Muscle of arm (tissue), 14 donors: ENCODE results near the gene ACTL6A. TPM values are rescaled to one million over a fixed set of nuclear protein-coding genes. Genes with fewer than 3 reads are reported as not detected.
"Not testable (repeated sequence)": the region's sequence is repeated elsewhere in the genome, so short reads cannot be mapped to it uniquely, and the experiment has no call there.

Source experiments
- DNase-seq: peaks from one replicate; pipeline ENCODE4 v3.0.0-alpha.2; 2013
- long read RNA-seq, 11 donors: transcript quantifications; one replicate each; lab custom pipeline, GENCODE V29; 2026
- polyA plus RNA-seq, 12 donors: library from polyadenylated mRNA; unstranded; fragments of 120-200 nt; gene quantifications; one replicate each; pipeline ENCODE4 v1.2.1, GENCODE V29; 2013; ENCODE audit not compliant: insufficient read length in 12 of 12

The ACTL6A gene
- 10 to 100 TPM in 11 of 12 donors, not detected in 1; 33.7 to 56.4 (median 47.4) TPM for polyA plus RNA-seq
- long read RNA-seq, donor 1, transcript ACTL6A-202 (14 exons, 1,901 nt): major isoform, 10 of 164 reads
- long read RNA-seq, donor 1, transcript ACTL6A-213 (3 exons, 597 nt): minor isoform, 7 of 164 reads
- long read RNA-seq, donor 1, partial matches to known transcripts: 90 of 164 reads
- long read RNA-seq, donor 1, other reads (novel, unspliced or antisense): 50 of 164 reads
- long read RNA-seq, donor 2, transcript ACTL6A-202 (14 exons, 1,901 nt): major isoform, 13 of 132 reads
- long read RNA-seq, donor 2, partial matches to known transcripts: 37 of 132 reads
- long read RNA-seq, donor 2, other reads (novel, unspliced or antisense): 76 of 132 reads
- long read RNA-seq, donor 3, partial matches to known transcripts: 5 of 44 reads
- long read RNA-seq, donor 3, other reads (novel, unspliced or antisense): 30 of 44 reads
- long read RNA-seq, donor 4, partial matches to known transcripts: 5 of 23 reads
- long read RNA-seq, donor 4, other reads (novel, unspliced or antisense): 10 of 23 reads
- long read RNA-seq, donor 5, transcript ACTL6A-203 (14 exons, 1,750 nt): minor isoform, 5 of 164 reads
- long read RNA-seq, donor 5, transcript ACTL6A-202 (14 exons, 1,901 nt): major isoform, 15 of 164 reads
- long read RNA-seq, donor 5, transcript ACTL6A-213 (3 exons, 597 nt): minor isoform, 6 of 164 reads
- long read RNA-seq, donor 5, partial matches to known transcripts: 44 of 164 reads
- long read RNA-seq, donor 5, other reads (novel, unspliced or antisense): 91 of 164 reads
- long read RNA-seq, donor 6, transcript ACTL6A-202 (14 exons, 1,901 nt): major isoform, 5 of 42 reads
- long read RNA-seq, donor 6, partial matches to known transcripts: 15 of 42 reads
- long read RNA-seq, donor 6, other reads (novel, unspliced or antisense): 18 of 42 reads
- long read RNA-seq, donor 7, partial matches to known transcripts: 7 of 29 reads
- long read RNA-seq, donor 7, other reads (novel, unspliced or antisense): 17 of 29 reads
- long read RNA-seq, donor 8, transcript ACTL6A-202 (14 exons, 1,901 nt): major isoform, 17 of 101 reads
- long read RNA-seq, donor 8, partial matches to known transcripts: 34 of 101 reads
- long read RNA-seq, donor 8, other reads (novel, unspliced or antisense): 48 of 101 reads
- long read RNA-seq, donor 9, transcript ACTL6A-202 (14 exons, 1,901 nt): major isoform, 15 of 69 reads
- long read RNA-seq, donor 9, partial matches to known transcripts: 51 of 69 reads
- long read RNA-seq, donor 9, other reads (novel, unspliced or antisense): 0 of 69 reads
- long read RNA-seq, donor 10, partial matches to known transcripts: 0 of 8 reads
- long read RNA-seq, donor 10, other reads (novel, unspliced or antisense): 0 of 8 reads
- long read RNA-seq, donor 11, transcript ACTL6A-202 (14 exons, 1,901 nt): major isoform, 13 of 20 reads
- long read RNA-seq, donor 11, partial matches to known transcripts: 0 of 20 reads
- long read RNA-seq, donor 11, other reads (novel, unspliced or antisense): 0 of 20 reads

- peak; percentile 99 for DNase-seq
Measured at GRCh38 chr3:179562591-179563270, at the start of gene ACTL6A. ACTL6A (plus strand) TSS chr3:179562926; CDS start chr3:179563093, 167 bp downstream.

- DNase-seq: no peak
Measured at GRCh38 chr3:179513862-179514261, 48.9 kb upstream of the ACTL6A start.

- DNase-seq: not testable (repeated sequence)
Measured at GRCh38 chr3:179516461-179517251, 46.1 kb upstream of the ACTL6A start.

GRCh38 chr3:179526482-179526881, 36.2 kb upstream of the ACTL6A start:
- no peak for DNase-seq

- DNase-seq: peak; percentile 96
Measured at GRCh38 chr3:179526989-179527391, 35.7 kb upstream of the ACTL6A start.

GRCh38 chr3:179528772-179529171, 34.0 kb upstream of the ACTL6A start:
- DNase-seq: no peak

GRCh38 chr3:179531576-179531975, 31.1 kb upstream of the ACTL6A start:
- DNase-seq: no peak

- no peak for DNase-seq
Measured at GRCh38 chr3:179533274-179533673, 29.5 kb upstream of the ACTL6A start.

GRCh38 chr3:179536256-179536655, 26.5 kb upstream of the ACTL6A start:
- DNase-seq: no peak

- no peak for DNase-seq
Measured at GRCh38 chr3:179541094-179541493, 21.6 kb upstream of the ACTL6A start.

- DNase-seq: no peak
Measured at GRCh38 chr3:179541596-179541995, 21.1 kb upstream of the ACTL6A start.

- DNase-seq: no peak
Measured at GRCh38 chr3:179542375-179542774, 20.4 kb upstream of the ACTL6A start.

- DNase-seq: no peak
Measured at GRCh38 chr3:179544981-179545645, 17.6 kb upstream of the ACTL6A start.

- DNase-seq: no peak
Measured at GRCh38 chr3:179546814-179547241, 15.9 kb upstream of the ACTL6A start.

- no peak for DNase-seq
Measured at GRCh38 chr3:179551349-179552105, 11.2 kb upstream of the ACTL6A start.

GRCh38 chr3:179558742-179559364, 3.9 kb upstream of the ACTL6A start:
- peak; percentile 73 for DNase-seq

- no peak for DNase-seq
Measured at GRCh38 chr3:179560791-179561190, 1.9 kb upstream of the ACTL6A start.

GRCh38 chr3:179563271-179563783, 601 bp downstream of the ACTL6A start:
- peak; percentile 42 for DNase-seq
